ENCODE results near the gene RPS10. TPM values are rescaled to one million over a fixed set of nuclear protein-coding genes. Genes with fewer than 3 reads are reported as not detected.
A peak's percentile ranks its signal among the peaks of the same experiment; 100 is the strongest.

The RPS10 gene
- total and polyA plus RNA-seq, 2 experiments from 2014 or later: 518 to 1,824 TPM

- peak overlapping the region; percentile 85 for H2AFZ ChIP-seq
- no peaks in the 10 kb centered on the region for H3K27me3 ChIP-seq
- WGBS (ENCODE audit: low lambda C conversion rate, missing lambda C conversion rate): 2% methylated on average over 5 of the region's 5 CpGs
- H3K4me1 ChIP-seq (ENCODE audit: insufficient read depth): peaks cover 13% of the 10 kb centered on the region
- DNase-seq (ENCODE audit: low spot score): no peak
- no peaks in the 10 kb centered on the region for H3K9me2 ChIP-seq (replicated peaks; ENCODE audit: insufficient read depth)
- peaks cover 52% of the 10 kb centered on the region for H3K79me2 ChIP-seq
- H3K4me3 ChIP-seq: peak overlapping the region; percentile 76
- TF ChIP-seq EZH2 (IDR thresholded peaks at IDR 0.05; ENCODE audit: borderline replicate concordance) (no peak), CTCF (IDR thresholded peaks at IDR 0.05; ENCODE audit: poor library complexity) (no peak), EZH2phosphoT487 (IDR thresholded peaks at IDR 0.05; ENCODE audit: low read depth, severe bottlenecking, unreplicated experiment) (no peak)
- H4K20me1 ChIP-seq (ENCODE audit: insufficient read depth, poor library complexity, severe bottlenecking): peaks cover 31% of the 10 kb centered on the region
- peak overlapping the region; percentile 83 for H3K4me2 ChIP-seq
- no peaks in the 10 kb centered on the region for H3K36me3 ChIP-seq (replicated peaks; ENCODE audit: insufficient read depth, low read depth)
- peak overlapping the region; percentile 95 for H3K27ac ChIP-seq
- H3K9me3 ChIP-seq (ENCODE audit: low read depth): no peaks in the 10 kb centered on the region
Observed at GRCh38 chr6:34391473-34391785, 34.4 kb downstream of the RPS10 start.

DNA sequence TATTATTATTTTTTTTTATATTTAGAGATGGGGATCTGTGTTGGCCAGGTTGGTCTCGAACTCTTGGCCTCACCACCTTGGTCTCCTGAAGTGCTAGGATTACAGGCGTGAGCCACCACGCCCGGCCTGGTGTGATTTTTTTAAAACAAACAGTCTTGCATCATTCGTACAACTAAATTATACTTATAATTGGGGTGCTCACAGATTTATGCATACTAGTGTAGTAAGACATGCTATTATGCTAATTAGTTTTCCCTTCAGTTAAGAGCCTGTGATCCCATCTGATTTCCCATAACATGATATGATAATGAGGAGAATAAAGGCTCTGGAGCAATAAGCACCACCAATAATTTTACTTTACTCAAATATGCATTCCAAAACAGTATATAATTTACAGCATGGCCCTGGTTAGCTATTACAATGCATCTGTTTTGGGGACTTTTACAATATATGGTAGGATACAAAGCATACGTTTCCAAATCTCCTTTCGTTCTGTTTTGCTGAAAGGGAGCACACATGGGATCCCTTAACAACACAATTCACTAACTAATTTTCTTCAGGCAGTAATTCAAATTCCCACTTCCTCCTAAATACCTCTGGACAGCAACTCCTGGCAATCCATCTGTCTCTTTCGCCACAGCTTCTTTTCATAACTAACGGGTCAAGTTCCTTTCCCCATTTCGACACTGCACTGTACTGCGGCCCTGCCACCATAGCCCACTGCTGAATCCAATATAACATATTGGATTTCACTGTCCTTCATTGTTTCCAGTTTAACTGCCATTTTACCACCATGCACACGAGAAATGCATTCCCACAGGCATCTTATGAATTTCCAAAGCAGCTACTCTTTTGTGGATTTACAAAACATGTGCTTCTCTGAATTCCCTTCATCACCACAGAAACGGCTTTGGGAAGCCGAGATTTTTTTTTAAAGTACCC, 35.1 kb downstream of the RPS10 start:
- no peak for TF ChIP-seq CTCF (IDR thresholded peaks at IDR 0.05; ENCODE audit: poor library complexity)
- peaks cover 37% of the 10 kb centered on the region for H4K20me1 ChIP-seq (ENCODE audit: insufficient read depth, poor library complexity, severe bottlenecking)
- no peaks in the 10 kb centered on the region for H3K27me3 ChIP-seq
- no peaks in the 10 kb centered on the region for H3K36me3 ChIP-seq (replicated peaks; ENCODE audit: insufficient read depth, low read depth)
- H3K4me1 ChIP-seq (ENCODE audit: insufficient read depth): peaks cover 16% of the 10 kb centered on the region
- peak; percentile 31 for DNase-seq (ENCODE audit: low spot score)
- 35% methylated on average over 14 of the region's 14 CpGs for WGBS (ENCODE audit: low lambda C conversion rate, missing lambda C conversion rate)
- no peaks in the 10 kb centered on the region for H3K9me3 ChIP-seq (ENCODE audit: low read depth)
- no peaks in the 10 kb centered on the region for H3K9me2 ChIP-seq (replicated peaks; ENCODE audit: insufficient read depth)
- H3K79me2 ChIP-seq: peaks cover 58% of the 10 kb centered on the region
- H2AFZ ChIP-seq: peak overlapping the region; percentile 85
- peak overlapping the region; percentile 95 for H3K27ac ChIP-seq
- H3K4me2 ChIP-seq: peak overlapping the region; percentile 83
- peak overlapping the region; percentile 76 for H3K4me3 ChIP-seq

DNA sequence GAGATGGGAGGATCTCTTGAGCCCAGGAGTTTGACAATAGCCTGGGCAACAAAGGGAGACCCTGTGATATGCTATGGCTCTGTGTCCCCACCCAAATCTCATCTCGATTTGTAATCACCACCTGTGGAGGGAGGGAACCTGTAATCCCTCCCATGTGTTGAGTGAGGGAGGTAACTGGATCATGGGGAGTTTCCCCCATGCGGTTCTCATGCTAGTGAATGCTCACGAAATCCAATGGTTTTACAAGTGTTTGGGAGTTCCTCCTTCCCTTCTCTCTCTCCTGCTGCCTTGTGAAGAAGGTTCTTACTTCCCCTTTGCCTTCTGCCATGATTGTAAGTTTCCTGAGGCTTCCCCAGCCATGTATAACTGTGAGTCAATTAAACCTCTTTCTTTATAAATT, 36.8 kb downstream of the RPS10 start:
- DNase-seq (ENCODE audit: low spot score): no peak
- H3K9me2 ChIP-seq (replicated peaks; ENCODE audit: insufficient read depth): no peaks in the 10 kb centered on the region
- H3K4me2 ChIP-seq: no peak overlapping the region
- H3K27me3 ChIP-seq: no peaks in the 10 kb centered on the region
- peaks cover 76% of the 10 kb centered on the region for H3K79me2 ChIP-seq
- H4K20me1 ChIP-seq (ENCODE audit: insufficient read depth, poor library complexity, severe bottlenecking): peaks cover 38% of the 10 kb centered on the region
- H3K4me3 ChIP-seq: no peak overlapping the region
- H3K27ac ChIP-seq: no peak overlapping the region
- no peaks in the 10 kb centered on the region for H3K9me3 ChIP-seq (ENCODE audit: low read depth)
- no peak overlapping the region for H2AFZ ChIP-seq
- WGBS (ENCODE audit: low lambda C conversion rate, missing lambda C conversion rate): 89% methylated on average over 3 of the region's 3 CpGs
- TF ChIP-seq EZH2 (IDR thresholded peaks at IDR 0.05; ENCODE audit: borderline replicate concordance): no peak
- TF ChIP-seq EZH2phosphoT487 (IDR thresholded peaks at IDR 0.05; ENCODE audit: low read depth, severe bottlenecking, unreplicated experiment): no peak
- no peak for TF ChIP-seq CTCF (IDR thresholded peaks at IDR 0.05; ENCODE audit: poor library complexity)
- peaks cover 26% of the 10 kb centered on the region for H3K4me1 ChIP-seq (ENCODE audit: insufficient read depth)
- no peaks in the 10 kb centered on the region for H3K36me3 ChIP-seq (replicated peaks; ENCODE audit: insufficient read depth, low read depth)
